Fibroblast of mammary gland (primary cell): ENCODE results near the gene CDC7.
A peak's percentile ranks its signal among the peaks of the same experiment; 100 is the strongest.

ENCODE experiments used
- DNase-seq: peaks from one replicate; pipeline ENCODE4 v3.0.0-alpha.2; 2010; ENCODE audit warnings: low read depth
- H3K4me3 ChIP-seq: 2 replicates; pipeline ENCODE4 v1.5.1; 2011; ENCODE audit warnings: low read depth, mild to moderate bottlenecking, low read length, moderate library complexity; ENCODE audit not compliant: control insufficient read depth
- TF ChIP-seq, protein P1 (sequence below): conservative IDR thresholded peaks from 2 replicates; pipeline ENCODE4 v1.5.1; 2011; ENCODE audit warnings: low read depth, low read length, inconsistent platforms; ENCODE audit not compliant: control insufficient read depth, insufficient read depth

CDC7 gene

DNA sequence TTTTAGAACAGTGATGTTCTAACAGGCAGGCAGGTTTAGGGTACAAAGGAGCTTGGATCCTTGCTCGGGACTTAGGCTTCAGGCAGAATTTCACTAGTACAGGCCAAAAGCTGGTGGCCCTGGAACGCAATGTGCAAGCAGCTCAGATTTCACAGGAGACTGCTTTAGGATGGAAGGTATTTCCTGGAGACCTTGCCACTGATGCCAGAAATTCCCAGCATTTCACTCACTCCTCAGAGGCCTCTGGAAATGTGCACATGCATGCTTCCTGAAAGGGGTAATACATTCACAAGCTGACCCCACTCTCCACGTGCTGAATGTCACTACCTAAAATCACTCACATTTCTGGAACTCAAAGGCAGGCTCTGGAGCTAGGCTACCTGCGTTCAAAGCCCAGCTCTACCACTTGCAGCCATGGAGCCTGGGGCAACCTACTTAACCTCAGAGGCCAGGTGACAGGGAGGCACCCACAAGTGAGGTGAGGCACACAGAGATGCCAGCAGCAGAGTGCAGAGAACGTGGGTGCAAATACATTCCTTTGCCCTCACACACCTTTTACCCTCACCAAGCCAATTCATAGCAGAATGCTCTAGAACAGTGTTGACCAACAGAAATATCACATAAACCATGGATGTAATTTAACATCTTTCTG, 56.5 kb downstream of the CDC7 start:
- TF ChIP-seq, protein P1, sequence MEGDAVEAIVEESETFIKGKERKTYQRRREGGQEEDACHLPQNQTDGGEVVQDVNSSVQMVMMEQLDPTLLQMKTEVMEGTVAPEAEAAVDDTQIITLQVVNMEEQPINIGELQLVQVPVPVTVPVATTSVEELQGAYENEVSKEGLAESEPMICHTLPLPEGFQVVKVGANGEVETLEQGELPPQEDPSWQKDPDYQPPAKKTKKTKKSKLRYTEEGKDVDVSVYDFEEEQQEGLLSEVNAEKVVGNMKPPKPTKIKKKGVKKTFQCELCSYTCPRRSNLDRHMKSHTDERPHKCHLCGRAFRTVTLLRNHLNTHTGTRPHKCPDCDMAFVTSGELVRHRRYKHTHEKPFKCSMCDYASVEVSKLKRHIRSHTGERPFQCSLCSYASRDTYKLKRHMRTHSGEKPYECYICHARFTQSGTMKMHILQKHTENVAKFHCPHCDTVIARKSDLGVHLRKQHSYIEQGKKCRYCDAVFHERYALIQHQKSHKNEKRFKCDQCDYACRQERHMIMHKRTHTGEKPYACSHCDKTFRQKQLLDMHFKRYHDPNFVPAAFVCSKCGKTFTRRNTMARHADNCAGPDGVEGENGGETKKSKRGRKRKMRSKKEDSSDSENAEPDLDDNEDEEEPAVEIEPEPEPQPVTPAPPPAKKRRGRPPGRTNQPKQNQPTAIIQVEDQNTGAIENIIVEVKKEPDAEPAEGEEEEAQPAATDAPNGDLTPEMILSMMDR = no peak
- DNase-seq = peak; percentile 30
- no peak overlapping the region for H3K4me3 ChIP-seq

DNA sequence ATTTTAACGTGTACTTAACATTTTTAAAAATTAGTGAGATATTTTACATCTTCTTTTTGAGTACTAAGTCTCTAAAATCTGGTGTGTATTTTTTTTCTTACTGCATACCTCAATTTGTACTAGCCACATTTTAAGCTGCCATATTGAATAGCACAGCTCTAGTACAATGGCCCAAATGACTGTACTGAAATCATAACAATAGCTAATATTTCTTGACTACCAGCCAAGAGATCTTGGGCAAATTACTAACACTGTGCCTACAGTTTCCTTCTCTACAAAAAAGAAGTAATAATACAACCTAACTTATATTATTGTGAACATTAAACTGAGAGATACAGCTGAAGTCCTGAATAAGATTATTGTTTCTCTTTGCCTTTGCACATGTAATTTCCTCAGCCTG, 57.2 kb downstream of the CDC7 start:
- DNase-seq = no peak
- H3K4me3 ChIP-seq = no peak overlapping the region
- TF ChIP-seq, protein P1 = no peak

DNA sequence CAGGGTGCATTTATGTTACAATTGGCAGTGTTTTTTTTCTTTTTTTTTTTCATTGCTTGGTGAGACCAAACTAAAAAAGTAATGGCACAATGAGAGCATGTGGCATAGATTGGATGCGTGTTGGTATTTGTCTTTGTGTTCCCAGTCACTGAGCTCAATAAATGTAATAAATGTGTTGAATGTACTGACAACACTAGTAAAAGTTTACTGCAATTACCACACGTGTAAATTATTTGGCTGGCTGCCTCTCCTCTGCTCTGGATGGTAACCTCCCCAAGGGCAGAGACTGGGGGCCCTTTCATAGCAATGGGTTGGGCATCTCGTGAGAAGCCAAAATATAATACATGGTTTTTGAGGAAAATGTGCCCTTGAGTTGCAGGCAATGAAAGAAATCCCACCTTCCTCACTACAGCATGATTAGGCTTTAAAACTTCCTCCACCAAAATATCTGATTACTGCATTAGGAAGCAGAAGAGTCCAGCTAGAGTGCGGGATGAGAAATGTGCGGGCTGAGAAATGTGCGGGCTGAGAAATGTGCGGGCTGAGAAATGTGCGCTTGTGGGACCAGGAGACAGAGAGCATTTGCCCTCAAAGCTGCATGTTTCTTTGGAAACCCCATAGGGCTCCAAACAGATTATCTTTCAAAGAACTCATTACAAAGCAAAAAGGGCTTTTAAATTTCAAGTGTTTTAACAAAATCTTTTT, 58.5 kb downstream of the CDC7 start:
- no peak overlapping the region for H3K4me3 ChIP-seq
- no peak for DNase-seq
- TF ChIP-seq, protein P1 = no peak

DNA sequence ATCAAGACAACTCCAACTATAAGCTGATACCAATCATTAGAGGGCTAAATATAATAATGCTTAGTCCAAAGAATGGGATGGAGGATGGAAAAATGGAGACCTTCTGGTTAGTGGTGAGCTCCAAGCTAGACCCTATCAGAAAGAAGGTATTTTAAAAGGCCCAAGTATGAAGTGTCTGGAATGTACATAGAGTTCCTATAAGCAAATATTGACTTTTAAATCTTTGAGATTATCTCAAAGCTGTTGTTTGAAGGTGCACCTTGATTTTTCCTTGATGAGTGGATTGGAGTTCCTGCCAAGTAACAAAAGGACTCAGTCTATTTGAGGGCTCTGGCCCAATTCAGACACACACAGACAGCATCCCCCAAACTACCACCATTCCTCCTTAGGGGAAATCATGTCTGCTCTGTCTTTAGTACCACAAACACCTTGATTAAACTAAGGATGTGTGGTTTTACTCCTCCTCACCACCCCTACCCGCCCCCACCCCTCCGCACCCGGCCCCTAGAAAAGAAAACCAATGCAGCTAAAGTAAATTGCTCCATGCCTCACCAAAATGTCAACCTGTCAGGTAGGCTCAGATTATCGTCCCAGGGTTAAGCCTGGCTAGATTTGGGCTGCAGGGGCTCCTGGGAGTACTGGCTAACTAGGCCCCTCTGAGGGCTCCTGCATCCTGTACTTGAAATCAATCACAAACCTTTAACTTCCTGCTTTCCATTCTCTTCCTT, 59.4 kb downstream of the CDC7 start:
- DNase-seq = no peak
- TF ChIP-seq, protein P1 = no peak
- H3K4me3 ChIP-seq = no peak overlapping the region

DNA sequence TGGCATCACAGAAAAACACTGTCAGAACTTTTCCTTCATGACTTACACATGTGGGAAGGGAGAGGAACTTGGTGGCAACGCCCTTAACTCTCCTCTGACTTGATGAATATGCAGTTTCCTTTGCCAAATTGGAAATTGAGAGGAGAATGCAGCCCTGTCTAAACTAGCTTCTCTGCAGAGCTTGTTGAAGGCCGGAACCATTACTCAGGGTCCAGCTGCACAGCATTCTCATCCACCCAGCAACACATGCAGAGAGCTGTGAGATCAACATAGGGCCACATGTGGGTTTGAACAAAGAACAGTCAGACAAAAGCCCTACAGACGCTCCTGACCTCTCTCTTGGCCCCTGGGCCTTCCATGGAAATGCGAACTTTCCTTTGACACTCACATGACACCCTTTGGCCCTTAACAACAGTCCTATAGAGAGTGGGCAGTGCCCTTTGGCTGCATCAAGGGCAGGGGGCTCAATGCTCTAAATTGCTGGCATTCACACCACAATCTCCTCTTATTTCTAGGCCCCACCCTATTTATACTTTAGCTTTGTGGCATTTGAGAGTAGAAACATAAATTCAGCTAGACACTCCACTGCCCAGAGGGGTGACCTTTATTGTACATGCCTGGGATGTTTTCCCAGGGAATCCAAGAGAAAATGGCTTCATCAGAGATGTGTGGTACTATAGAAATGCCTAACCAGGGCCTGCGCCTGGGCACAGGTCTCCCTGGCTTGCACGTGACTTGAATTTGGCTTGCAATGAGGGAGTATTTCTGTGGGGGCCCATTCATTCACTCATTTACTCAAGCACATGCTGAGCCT, 64.4 kb downstream of the CDC7 start:
- H3K4me3 ChIP-seq = no peak overlapping the region
- TF ChIP-seq, protein P1 = no peak
- DNase-seq = peak; percentile 91

DNA sequence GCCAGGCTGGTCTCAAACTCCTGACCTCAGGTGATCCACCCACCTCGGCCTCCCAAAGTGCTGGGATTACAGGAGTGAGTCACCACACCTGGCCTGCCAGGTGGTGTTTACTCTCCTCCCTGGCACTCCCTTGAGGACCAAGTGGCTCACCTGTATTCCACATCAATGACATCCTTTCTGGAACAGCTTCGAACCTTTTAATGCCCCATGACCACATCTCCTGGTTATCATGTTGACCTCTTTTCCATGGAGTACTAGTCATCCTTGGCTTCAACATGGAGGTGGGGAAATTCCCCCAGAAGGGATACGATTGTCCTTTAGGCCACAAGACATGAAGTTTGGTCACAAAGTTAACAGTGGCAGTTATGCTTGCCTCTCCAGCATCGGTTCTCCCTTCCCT, 66.9 kb downstream of the CDC7 start:
- TF ChIP-seq, protein P1 = no peak
- H3K4me3 ChIP-seq = no peak overlapping the region
- no peak for DNase-seq
